ENCODE results near the gene PPP1R12B. TPM values are rescaled to one million over a fixed set of nuclear protein-coding genes. Genes with fewer than 3 reads are reported as not detected.

Gene PPP1R12B
- total RNA-seq, 1 donor = 20.6 TPM

GRCh38 chr1:202596638-202597037 lies 248.1 kb downstream of the PPP1R12B start:
- no peak for TF ChIP-seq CTCF (IDR thresholded peaks at IDR 0.05; ENCODE audit: extremely low read depth, low read depth, low read length)
- H3K27me3 ChIP-seq (ENCODE audit: insufficient read depth, low read length) = no peaks in the 10 kb centered on the region
- H3K4me3 ChIP-seq (ENCODE audit: insufficient read depth, low read length) = no peak overlapping the region
- no peak overlapping the region for H3K4me2 ChIP-seq (ENCODE audit: insufficient read depth, low read length)
- no peak for DNase-seq (ENCODE audit: insufficient read length, low spot score, missing footprints)
- H2AFZ ChIP-seq (ENCODE audit: low read length) = no peak overlapping the region
- H3K4me1 ChIP-seq (ENCODE audit: insufficient read depth, low read length) = peaks cover 5% of the 10 kb centered on the region
- no peaks in the 10 kb centered on the region for H4K20me1 ChIP-seq (ENCODE audit: insufficient read depth, low read length)
- no peak overlapping the region for H3K27ac ChIP-seq (ENCODE audit: low read depth, low read length)
- H3K9me3 ChIP-seq (ENCODE audit: low read depth, low read length) = no peaks in the 10 kb centered on the region
- no peaks in the 10 kb centered on the region for H3K36me3 ChIP-seq (ENCODE audit: insufficient read depth, low read length)
- no peaks in the 10 kb centered on the region for H3K79me2 ChIP-seq (ENCODE audit: insufficient read depth, low read length)

- H3K36me3 ChIP-seq (ENCODE audit: insufficient read depth, low read length) = no peaks in the 10 kb centered on the region
- no peak overlapping the region for H3K4me3 ChIP-seq (ENCODE audit: insufficient read depth, low read length)
- H3K9me3 ChIP-seq (ENCODE audit: low read depth, low read length) = no peaks in the 10 kb centered on the region
- no peaks in the 10 kb centered on the region for H3K79me2 ChIP-seq (ENCODE audit: insufficient read depth, low read length)
- peak; percentile 66 for DNase-seq (ENCODE audit: insufficient read length, low spot score, missing footprints)
- no peak overlapping the region for H3K4me2 ChIP-seq (ENCODE audit: insufficient read depth, low read length)
- no peak overlapping the region for H3K27ac ChIP-seq (ENCODE audit: low read depth, low read length)
- no peak overlapping the region for H2AFZ ChIP-seq (ENCODE audit: low read length)
- no peaks in the 10 kb centered on the region for H4K20me1 ChIP-seq (ENCODE audit: insufficient read depth, low read length)
- no peak for TF ChIP-seq CTCF (IDR thresholded peaks at IDR 0.05; ENCODE audit: extremely low read depth, low read depth, low read length)
- H3K27me3 ChIP-seq (ENCODE audit: insufficient read depth, low read length) = no peaks in the 10 kb centered on the region
- H3K4me1 ChIP-seq (ENCODE audit: insufficient read depth, low read length) = peaks cover 5% of the 10 kb centered on the region
Measured at GRCh38 chr1:202597090-202597761, 248.7 kb downstream of the PPP1R12B start.

- Histone ChIP-seq H3K4me2 (ENCODE audit: insufficient read depth, low read length) (peak overlapping the region; percentile 41), H3K27ac (ENCODE audit: low read depth, low read length) (no peak overlapping the region), H3K27me3 (ENCODE audit: insufficient read depth, low read length) (no peaks in the 10 kb centered on the region), H3K9me3 (ENCODE audit: low read depth, low read length) (no peaks in the 10 kb centered on the region), H2AFZ (ENCODE audit: low read length) (peak overlapping the region; percentile 82), H3K36me3 (ENCODE audit: insufficient read depth, low read length) (no peaks in the 10 kb centered on the region), H3K4me1 (ENCODE audit: insufficient read depth, low read length) (no peaks in the 10 kb centered on the region), H3K4me3 (ENCODE audit: insufficient read depth, low read length) (no peak overlapping the region), H3K79me2 (ENCODE audit: insufficient read depth, low read length) (no peaks in the 10 kb centered on the region), H4K20me1 (ENCODE audit: insufficient read depth, low read length) (no peaks in the 10 kb centered on the region)
- TF ChIP-seq CTCF (IDR thresholded peaks at IDR 0.05; ENCODE audit: extremely low read depth, low read depth, low read length) = peak; percentile 91
- DNase-seq (ENCODE audit: insufficient read length, low spot score, missing footprints) = peak; percentile 96
Measured at GRCh38 chr1:202599669-202600431, 251.4 kb downstream of the PPP1R12B start.

GRCh38 chr1:202600432-202601041 lies 252.0 kb downstream of the PPP1R12B start:
- TF ChIP-seq CTCF (IDR thresholded peaks at IDR 0.05; ENCODE audit: extremely low read depth, low read depth, low read length) = no peak
- H3K27me3 ChIP-seq (ENCODE audit: insufficient read depth, low read length) = no peaks in the 10 kb centered on the region
- H2AFZ ChIP-seq (ENCODE audit: low read length) = peak overlapping the region; percentile 82

More at GRCh38 chr1:202600432-202601041, 252.0 kb downstream of the PPP1R12B start:
- H3K4me1 ChIP-seq (ENCODE audit: insufficient read depth, low read length) = no peaks in the 10 kb centered on the region
- H3K36me3 ChIP-seq (ENCODE audit: insufficient read depth, low read length) = no peaks in the 10 kb centered on the region
- H3K4me3 ChIP-seq (ENCODE audit: insufficient read depth, low read length) = no peak overlapping the region
- H3K9me3 ChIP-seq (ENCODE audit: low read depth, low read length) = no peaks in the 10 kb centered on the region
- H3K79me2 ChIP-seq (ENCODE audit: insufficient read depth, low read length) = no peaks in the 10 kb centered on the region
- no peaks in the 10 kb centered on the region for H4K20me1 ChIP-seq (ENCODE audit: insufficient read depth, low read length)
- no peak overlapping the region for H3K27ac ChIP-seq (ENCODE audit: low read depth, low read length)
- DNase-seq (ENCODE audit: insufficient read length, low spot score, missing footprints) = no peak
- no peak overlapping the region for H3K4me2 ChIP-seq (ENCODE audit: insufficient read depth, low read length)

Measured in osteoblast (primary cell).